GM21360 (cell line): ENCODE data around the gene KRT72.
"Not testable (repeated sequence)": the region's sequence is repeated elsewhere in the genome, so short reads cannot be mapped to it uniquely, and the experiment has no call there.

ENCODE experiments used
- ATAC-seq: cut with Tn5 transposase; IDR thresholded peaks from one replicate; pipeline ENCODE4 v1.9.1; 2021; ENCODE audit warnings: mild to moderate bottlenecking, moderate library complexity; ENCODE audit not compliant: unreplicated experiment

KRT72 gene

DNA sequence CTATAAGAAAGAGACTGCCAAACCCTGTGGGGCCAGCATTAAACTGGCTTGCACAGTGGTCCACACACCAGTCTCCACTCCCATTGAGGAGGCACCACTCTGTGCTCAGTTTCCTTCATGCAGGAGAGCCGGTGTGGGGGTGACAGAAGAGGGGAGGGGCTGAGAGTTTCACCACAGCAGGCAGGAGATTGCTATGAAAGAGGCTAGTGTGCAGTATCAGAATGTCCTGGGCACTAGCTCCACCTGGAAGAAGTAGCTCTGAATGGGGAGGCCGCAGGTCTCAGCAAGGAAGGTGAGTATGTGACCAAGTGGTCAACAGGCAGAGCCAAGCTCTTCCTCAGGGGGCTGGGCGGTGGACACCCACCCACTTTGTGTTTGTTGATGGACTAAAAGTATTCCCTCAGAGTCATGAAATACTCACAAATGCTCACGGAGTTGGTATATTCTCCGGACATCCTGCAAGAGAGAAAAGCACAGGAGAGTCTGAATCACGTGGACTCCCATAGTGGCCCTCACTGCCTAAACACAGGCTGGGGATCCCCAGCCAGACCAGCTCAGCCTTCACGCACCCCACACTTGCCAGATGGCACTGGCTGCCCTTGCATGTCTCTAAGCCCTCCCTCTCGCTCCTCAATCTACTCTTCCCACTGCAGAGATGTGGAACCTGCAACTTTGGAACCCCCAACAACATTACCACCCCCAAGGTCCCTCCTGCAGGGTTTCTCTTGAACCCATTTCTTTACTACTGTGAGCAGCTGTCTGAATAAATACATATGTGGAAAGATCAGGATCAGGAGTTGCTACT, 7.8 kb upstream of the KRT72 start:
- no peak for ATAC-seq

DNA sequence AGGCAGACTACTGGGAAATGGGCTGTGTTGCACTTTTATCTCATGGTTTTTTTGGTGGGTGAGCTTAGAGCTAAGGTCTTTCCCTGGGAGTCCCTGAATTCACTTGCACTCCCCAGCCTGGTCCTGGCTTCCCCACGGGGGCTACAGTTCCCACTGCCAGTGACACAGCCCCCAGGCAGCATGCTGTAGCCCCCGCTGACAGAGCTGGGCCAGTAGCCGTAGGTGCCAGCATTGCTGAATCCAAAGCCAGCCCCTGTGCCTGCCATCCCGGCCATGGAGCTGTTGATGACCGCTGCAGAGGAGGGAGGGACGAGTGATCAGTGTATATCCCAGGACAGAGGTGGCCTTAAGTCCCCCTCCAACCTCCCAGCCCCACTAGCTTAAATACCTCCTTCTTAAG, 6.9 kb upstream of the KRT72 start:
- ATAC-seq, result no peak

DNA sequence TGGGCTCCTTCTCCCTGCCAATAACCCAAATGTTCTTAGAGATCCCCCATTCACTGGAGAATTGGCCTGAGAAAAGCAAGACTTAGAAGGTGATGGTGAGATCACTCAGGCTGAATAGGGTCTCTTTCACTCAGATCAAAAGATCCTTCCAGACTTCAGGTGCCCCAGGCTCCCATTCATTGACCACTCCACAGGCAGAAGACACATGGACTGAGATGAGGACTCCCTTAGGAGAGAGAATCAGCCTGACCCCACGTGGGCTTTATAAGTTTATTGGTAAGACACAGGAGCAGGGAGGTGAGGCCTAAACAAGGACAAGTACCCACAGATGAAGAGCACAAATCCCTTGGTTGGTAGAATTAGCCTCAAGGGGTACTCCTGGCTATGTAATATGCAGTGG, 6.1 kb upstream of the KRT72 start:
- ATAC-seq, result no peak

DNA sequence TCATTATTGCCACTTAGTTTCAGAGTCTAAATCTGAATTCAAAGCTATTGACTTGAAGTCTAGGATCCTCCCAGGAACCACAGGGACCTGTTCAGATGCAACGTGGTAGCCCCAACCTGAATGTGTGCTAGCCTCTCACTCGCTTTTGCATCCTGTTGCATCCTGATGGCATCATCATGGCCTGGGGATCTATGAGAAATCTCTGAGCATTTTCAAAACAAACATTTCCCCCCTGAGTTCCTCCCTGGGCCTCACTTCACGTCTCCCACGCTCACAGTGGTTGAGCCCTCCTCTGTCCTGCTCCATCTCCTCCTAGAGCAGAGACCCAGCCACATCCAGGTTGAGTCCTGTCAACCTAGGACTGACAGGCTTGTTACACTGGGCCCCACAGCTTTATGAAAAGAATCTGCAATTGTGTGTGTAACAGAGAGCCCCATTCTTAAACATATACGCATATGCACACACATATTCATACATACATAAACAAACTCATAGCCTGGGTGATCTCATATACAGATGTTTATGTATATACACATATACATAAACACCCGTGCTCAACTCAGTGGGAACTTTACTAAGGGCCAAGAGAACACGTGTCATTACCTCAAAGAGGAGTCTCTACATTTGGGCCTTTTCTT, 5.4 kb upstream of the KRT72 start:
- ATAC-seq, result no peak

DNA sequence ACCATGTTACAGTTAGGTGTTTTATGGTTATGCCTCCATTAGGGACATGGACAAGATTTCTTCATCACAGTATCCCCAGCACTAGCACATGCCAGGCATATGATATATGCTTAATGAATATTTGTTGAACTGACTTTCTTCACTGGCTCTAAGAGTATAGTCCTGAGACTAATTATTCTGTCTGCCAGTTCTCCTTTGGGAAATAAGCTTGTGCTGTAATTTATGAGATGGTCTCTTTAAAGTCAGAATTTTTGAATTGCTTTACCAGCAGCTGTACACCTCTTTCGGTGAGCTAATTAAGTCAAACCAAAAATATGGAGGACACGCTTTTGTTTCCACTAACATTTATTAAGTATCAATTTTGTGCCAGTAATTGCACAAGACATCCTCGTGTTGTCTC, 4.8 kb upstream of the KRT72 start:
- no peak for ATAC-seq

DNA sequence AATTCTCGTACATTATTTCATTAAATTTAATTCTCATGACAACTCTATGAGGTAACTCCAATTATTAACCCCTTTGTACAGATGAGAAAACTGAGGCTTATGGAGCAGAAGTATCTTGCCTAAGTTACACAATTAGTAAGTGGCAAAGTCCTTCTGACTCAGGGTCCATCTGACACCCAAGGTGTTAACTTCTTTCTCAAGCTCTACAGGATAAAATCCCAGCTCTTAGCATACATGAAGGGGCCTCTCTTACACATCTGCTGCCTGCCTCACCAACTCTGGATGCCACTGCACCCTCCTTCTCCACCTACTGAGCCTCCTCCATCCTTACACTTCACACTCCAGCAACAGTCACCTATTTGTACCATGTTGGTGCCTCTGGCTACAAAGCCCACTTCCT, 4.3 kb upstream of the KRT72 start:
- no peak for ATAC-seq

DNA sequence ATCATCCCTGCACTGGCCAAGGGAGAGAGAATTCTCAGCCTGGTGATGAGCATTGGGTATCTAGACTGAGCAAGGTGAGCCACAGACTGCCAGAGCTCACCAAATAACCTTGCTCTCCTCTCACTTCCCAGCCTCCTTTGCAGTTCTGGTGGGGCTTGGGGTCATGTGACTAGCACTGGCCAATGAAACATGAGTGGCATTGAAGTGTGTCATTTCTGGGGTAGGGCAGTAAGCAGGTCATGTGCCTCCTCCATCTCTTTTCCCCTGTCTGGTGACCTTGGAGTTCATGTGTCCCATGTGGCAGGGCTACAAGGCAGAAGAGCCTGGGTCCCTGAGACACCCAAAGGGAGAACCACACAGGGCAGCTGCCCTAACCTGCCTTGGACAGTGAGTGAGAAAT, 3.6 kb upstream of the KRT72 start:
- ATAC-seq, result no peak

DNA sequence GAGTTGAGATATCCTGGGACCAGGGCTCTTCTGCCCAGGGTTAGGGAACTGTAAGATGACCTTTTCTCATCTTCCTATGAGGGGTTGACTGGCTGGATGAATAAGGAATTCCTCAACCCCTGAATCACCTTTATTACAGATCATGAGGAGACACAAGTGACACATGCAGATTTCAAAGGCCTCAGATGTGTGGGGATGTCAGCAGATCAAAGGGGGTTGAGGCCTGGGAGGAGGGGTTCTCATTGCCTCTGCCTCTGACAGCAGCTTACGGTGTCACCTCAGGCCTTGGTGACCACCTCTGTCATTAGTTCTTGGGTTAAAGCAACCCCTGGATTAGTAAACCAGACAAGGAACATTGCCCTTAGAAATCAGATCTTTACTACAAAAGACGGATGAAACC, 2.1 kb upstream of the KRT72 start:
- no peak for ATAC-seq

DNA sequence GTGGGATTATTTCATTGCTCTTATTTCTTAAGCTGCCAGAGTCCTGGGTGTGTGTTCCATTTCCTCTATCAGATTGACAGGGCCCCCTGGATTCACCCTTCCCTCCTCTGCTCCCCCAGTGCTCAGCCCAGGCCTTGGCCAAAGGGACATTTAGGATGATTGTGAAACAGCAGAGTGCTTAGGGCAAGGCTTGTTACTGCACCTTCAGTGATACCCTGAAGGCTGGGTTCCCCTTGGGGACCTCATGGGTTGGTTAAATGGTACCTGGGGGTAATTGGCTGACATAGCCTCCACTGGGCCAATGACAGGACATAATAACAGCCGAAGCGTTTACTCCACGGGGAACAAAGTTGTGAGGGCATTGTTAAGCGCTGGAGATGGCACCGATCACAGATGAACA, 1.3 kb upstream of the KRT72 start:
- no peak for ATAC-seq

DNA sequence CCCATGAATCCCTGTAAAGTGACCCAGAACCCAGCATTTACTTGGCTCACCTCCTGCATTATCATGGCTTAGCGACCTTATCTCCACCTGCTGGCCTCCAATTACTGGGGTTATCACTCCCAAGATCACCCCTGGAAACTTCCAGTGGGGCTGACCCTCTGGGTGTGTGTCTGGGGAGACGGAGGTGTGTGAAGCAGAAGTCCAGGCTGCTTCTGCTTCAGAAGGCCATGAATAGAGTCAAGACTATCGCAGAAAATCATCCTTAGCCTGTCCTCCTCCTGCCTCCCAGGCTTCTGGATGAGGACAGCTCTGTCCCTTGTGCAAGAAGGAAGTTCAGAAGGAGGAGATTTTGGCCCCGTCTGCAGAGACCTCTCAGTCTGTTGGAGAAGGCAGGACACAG, 408 bp upstream of the KRT72 start:
- ATAC-seq, result no peak

DNA sequence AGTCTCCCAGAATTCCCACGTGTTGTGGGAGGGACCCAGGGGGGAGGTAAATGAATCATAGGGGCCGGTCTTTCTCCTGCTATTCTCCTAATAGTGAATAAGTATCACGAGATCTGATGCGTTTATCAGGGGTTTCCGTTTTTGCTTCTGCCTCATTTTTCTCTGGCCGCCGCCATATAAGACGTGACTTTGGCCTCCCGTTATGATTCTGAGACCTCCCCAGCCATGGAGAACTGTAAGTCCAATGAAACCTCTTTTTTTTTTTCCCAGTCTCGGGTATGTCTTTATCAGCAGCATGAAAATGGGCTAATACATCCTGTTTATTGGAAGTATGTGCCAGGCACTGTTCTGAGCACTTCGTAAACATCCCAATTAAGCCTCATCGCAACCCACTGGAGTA, 788 bp downstream of the KRT72 start:
- no peak for ATAC-seq

DNA sequence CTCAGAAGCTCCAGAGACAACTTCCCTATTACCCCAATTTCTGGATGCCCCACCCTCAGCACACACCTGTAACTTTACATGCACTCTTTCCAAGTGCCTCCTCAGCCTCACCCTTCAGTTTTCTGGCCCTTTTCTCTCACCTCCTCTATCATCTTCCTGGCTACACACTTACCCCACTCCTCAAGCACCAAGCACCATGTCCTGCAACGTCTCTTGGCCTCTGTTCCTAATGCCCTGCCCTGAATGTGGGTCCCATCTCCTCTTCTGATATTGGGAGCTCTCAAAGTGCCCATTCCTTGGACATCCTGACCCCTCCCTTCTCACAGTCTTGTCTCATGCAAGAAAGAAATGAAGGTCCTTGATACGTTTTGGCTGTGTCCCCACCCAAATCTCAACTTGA, 1.2 kb downstream of the KRT72 start:
- no peak for ATAC-seq

DNA sequence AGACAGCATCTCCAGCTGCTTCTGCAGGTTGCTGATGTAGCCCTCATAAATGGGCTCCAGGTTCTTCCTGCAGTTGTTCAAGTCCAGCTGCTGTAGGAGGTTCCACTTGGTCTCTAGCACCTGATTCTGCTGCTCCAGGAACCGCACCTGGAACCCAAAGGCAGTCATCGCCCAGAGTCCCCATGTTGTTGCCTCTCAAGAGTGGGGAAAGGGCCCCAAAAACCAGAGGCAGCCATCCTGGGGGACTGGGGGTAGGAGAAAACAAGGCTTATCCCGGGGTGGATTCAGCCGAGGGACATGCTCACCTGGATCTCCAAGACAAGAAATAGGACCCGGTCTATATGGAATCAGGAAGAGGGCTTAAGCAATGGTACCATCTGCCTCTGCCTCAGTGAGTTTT, 2.3 kb downstream of the KRT72 start:
- no peak for ATAC-seq

DNA sequence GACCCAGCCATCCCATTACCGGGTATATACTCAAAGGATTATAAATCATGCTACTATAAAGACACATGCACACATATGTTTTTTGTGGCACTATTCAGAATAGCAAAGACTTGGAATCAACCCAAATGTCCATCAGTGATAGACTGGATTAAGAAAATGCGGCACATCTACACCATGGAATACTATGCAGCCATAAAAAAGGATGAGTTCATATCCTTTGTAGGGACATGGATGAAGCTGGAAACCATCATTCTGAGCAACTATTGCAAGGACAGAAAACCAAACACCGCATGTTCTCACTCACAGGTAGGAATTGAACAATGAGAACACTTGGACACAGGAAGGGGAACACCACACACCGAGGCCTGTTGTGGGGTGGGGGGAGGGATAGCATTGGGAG, 7.0 kb downstream of the KRT72 start:
- ATAC-seq, result not testable (repeated sequence)

DNA sequence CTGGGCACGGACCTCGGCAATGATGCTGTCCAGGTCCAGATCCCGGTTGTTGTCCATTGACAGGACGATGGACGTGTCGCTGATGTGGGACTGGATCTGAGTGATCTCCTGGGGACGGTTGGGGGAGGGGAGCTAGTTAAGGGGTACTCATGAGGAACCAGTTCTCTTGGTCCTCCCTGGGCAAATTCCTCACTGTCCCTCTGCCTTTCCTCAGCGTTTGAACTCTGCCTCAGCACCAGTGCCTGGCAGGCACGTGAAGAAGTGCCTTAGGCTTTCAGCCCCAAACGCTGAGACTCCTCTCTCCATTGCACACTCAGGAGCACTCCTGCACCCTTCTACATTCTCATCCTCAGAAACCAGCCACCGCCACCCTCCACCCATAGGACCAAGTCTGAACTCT, 9.7 kb downstream of the KRT72 start:
- ATAC-seq, result no peak

DNA sequence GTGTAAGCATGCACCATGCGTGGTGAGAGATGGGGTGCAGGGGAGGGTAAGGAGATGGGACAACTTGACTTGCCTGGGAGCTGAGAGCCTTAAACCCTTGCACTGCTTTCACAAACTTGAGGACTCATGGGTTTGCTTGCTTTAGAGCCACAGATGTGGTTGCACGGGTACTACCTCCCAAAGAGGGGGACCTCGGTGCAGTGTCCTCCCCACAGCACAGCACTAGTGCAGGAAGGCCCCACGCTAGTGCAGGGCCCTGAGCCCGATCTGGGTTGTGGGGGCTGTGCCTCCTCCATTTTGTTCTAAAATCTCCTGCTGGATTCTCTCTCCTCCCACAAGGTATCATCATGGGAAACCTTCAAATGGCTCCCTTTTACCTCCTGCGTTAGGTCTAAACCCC, 11.2 kb downstream of the KRT72 start:
- no peak for ATAC-seq

DNA sequence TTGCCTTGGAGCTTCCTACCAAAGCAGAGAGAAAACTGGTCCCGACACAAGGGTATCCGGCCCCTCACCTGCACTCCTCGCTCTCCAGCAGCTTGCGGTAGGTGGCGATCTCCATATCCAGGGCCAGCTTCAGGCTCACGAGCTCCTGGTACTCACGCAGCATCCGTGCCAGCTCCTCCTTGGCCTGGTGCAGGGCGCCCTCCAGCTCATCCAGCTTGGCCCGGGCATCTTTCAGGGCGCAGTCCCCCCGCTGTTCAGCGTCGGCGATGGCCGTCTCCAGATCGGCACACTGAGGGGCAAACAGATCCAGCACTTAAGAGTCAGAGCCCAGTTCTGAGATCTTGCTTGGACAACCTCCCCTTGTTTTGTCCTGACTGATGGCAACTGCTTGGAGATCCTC, 13.7 kb downstream of the KRT72 start:
- no peak for ATAC-seq

DNA sequence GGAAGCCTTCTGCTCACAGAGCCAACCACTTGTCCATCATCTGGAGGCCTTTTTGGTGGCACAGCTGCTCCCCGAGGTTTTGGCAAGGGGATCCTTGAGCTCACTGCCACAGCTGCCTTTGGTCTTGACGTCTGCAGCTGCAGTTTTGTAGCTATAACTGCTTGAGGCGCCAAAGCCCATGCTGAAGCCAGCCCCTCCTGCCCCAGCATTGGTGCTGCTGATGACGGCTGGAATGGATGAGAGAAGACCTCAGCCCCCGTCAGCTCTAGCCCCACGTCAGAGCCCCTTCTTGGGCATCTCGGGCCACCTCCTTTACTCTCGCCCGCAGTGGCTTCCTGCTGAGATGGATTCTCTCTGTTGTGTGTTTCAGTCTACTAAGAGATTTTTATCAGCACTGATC, 15.3 kb downstream of the KRT72 start:
- no peak for ATAC-seq

DNA sequence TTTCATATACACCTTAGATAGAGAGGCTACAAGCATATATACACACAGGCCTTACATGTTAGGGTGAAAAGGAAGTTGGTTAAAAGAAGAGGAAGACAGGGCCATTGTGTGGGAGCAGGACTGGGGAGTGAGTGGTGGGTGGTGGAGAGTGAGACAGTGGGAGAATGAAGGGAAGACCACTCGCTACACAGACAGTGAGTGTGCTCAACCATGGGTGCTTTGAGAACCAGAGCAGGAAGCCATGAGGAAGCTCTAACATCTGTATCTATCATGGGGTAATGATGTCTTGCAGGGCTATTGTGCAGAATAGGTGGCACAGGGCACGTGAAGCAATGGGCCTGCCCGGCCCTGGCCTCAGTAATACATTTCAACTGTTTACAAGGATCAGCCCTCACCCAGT, 16.2 kb downstream of the KRT72 start:
- no peak for ATAC-seq

DNA sequence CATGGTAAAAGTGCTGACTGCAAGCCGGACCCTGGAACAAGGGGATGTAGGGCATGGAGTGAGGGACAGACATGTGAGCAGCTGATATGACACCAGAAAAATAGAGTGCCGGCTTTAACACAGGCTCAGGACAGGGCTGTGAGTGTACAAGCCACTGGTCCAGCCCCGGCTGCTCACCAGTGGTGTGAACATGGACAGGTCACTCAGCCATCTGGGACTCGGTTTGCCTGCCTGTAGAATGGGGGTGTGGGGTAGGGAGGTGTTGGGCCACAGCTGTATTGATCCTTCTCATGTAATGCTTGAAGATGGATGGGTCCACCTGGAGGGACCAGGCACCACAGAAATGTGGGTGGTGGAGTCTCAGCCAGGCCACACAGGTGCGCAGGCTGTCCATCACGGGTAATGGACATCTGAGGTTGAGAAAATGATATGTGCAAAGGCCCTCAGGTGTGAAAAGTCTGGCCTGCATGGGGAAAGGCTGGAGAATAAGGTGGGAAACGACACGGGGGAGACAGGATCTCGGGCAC, 17.0 kb downstream of the KRT72 start:
- no peak for ATAC-seq

DNA sequence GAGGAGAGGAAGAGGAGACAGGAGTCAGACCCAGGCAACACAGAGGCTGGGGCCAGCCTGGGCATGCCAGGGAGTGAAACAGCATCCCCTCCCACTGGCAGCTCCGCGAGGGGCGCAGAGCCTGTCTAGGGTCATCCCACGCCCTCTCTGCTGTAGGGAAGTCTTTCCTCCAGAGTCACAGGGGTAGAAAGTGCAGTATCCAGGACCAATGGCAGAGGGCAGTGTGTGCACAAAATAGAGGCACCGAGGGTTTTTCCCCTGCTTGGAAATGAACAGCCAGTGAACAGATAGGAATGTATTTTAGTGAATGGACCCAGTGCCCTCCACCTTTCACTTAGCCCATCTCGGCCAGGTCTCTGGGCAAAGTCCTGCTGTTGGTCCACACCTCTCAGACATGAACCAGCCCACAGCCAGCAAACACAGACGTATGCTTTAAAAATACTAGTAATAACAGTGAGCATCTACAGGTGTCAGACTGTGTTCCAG, 18.2 kb downstream of the KRT72 start:
- no peak for ATAC-seq

DNA sequence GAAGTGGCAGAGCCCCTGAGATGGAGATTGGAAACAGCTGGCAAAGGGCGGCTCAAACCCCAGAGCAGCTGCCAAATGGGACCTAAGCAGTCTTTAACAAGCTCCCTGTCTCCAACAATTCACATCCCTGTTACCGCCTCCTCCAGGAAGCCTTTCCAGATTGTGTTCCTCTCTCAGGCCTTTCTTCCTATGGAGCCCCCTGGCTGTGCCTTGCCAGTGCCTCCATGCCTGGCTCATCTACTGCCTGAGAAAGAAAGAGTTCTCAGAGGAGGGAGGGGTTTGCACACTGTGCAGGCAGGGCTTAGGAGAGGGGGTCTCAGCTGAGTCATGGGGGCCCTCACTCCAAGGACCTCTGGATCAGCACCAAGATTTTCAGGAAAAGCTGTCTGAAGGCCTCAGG, 18.8 kb downstream of the KRT72 start:
- no peak for ATAC-seq
